Natural killer cell treated with Interleukin-12 subunit alpha and Interleukin-12 subunit beta and Interleukin-15 and Interleukin-18, amount 100 ng/mL, for 72 hours (primary cell): ENCODE measurements around the gene ITGAE. TPM values are rescaled to one million over a fixed set of nuclear protein-coding genes. Genes with fewer than 3 reads are reported as not detected.

Source experiments
- ATAC-seq, 2 donors: fragments of 150-1000 bp; cut with Tn5 transposase in 1 of 2; sonication (Bioruptor Pico), chemical (Tn5 transposase) in 1 of 2; 2 replicates each; pipeline ENCODE4 v1.10.0; 2021
- DNase-seq: peaks from one replicate; pipeline ENCODE4 v3.0.0; 2022; ENCODE audit warnings: low spot score
- H3K27ac Mint-ChIP-seq, 2 donors: 1 replicate in 1 of 2; 2 replicates in 1 of 2; pipeline ENCODE4 v1.8.0; 2022; ENCODE audit warnings: mixed read lengths in 2 of 2, mild to moderate bottlenecking in 1 of 2, moderate library complexity in 1 of 2
- H3K27me3 Mint-ChIP-seq, 2 donors: 1 replicate in 1 of 2; 2 replicates in 1 of 2; pipeline ENCODE4 v1.8.0; 2022; ENCODE audit warnings: mixed read lengths in 2 of 2
- H3K36me3 Mint-ChIP-seq: one replicate; pipeline ENCODE4 v1.8.0; 2022; ENCODE audit warnings: mixed read lengths
- H3K4me1 Mint-ChIP-seq, 2 donors: 1 replicate in 1 of 2; 2 replicates in 1 of 2; pipeline ENCODE4 v1.8.0; 2022; ENCODE audit warnings: low read depth in 2 of 2, mixed read lengths in 2 of 2, mild to moderate bottlenecking in 1 of 2
- H3K4me3 Mint-ChIP-seq: one replicate; pipeline ENCODE4 v1.8.0; 2022; ENCODE audit warnings: mixed read lengths
- H3K9me3 Mint-ChIP-seq: 2 replicates; pipeline ENCODE4 v1.8.0; 2022; ENCODE audit warnings: mixed read lengths
- total RNA-seq, 2 donors: library from RNA; stranded (reverse); gene quantifications; one replicate each; pipeline ENCODE4 v1.2.3, GENCODE V29; 2022

Gene ITGAE
- total RNA-seq, 2 donors from 2014 or later = 73.9 to 97.8 TPM

DNA sequence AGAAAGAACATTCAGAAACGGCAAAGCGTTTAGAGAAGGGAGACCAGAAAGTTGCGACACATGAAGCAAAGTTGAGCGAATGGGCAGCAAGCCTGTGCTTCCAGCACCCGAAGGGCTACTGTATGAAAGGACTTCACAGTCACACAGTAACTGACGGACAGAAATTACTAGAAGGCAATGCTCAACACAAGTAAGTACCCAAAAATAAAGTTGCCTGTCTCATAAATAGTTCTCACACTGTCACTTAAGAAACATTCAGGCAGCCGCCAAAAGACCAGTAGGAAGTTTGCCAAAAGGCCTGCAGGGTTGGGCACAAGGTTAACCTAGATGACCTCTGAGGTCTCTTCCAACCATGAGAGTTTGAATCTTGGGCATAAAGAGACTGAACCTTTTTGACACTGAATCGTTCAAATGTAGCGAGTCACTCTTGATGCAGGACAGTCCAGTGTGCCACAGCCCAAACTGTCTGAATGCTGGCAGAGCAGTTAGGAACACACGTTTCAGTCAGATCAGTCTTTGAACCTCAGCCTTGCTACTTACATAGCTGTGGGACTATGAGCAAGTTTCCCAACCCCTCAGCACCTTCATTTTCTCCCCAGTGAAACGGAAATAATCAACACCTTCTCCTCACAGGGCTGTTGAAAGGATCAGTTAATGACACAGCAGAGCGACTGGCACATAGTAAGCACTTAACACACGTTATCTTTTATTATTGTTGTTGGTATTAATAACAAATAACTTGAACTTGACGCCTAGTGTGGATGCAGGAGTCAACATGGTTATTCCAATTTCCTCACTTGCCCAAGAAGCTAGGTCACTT, 34.6 kb upstream of the ITGAE start:
- Mint-ChIP-seq H3K9me3 (no peaks in the 10 kb centered on the region), H3K27me3 (no peaks in the 10 kb centered on the region), H3K27ac (no peak overlapping the region), H3K36me3 (peaks cover 31% of the 10 kb centered on the region), H3K4me1 (peaks cover 18 to 22% of the 10 kb centered on the region in 2 donors), H3K4me3 (no peak overlapping the region)
- ATAC-seq = no peak
- no peak for DNase-seq

DNA sequence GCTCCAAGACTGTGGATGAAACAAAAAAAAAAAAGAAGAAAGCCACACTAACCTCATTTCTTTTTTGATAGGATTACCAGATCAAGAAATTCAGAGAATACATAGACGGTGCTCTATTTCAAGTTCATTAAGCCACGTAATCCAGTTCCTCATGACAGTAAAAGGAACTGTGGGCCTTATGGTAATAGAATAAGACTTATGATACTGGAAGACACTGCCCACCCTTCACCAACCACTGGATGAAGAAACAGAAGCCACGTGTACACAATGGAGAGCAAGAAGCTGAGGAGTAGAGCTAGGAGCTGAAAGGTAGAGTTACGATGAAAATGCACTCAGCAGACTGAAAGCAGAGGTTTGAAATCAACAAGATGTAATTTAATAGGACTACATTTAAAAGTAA, 33.8 kb upstream of the ITGAE start:
- ATAC-seq (no peak), DNase-seq (no peak)
- Mint-ChIP-seq H3K9me3 (no peaks in the 10 kb centered on the region), H3K4me1 (peaks cover 16 to 18% of the 10 kb centered on the region in 2 donors), H3K27me3 (no peaks in the 10 kb centered on the region), H3K4me3 (no peak overlapping the region), H3K27ac (no peak overlapping the region), H3K36me3 (peaks cover 24% of the 10 kb centered on the region)

DNA sequence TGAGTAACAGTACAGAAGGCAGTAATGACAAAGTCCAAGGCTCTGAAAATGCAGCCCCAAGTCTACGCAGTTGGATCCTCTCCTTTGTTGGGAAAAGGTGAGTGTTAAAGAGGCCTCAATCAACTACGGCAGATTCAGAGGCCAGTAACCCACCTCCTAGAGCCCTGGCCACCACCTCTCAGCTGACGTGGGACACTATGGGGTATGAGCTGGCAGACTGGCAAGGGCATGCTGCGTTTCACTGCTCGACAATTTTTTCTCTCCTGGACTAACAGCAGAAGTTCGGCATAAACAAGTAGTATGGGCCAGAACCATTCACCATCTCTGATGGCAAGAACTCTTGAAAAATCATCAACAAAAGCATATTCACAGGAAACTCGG, 27.9 kb upstream of the ITGAE start:
- Mint-ChIP-seq H3K4me3 (no peak overlapping the region), H3K9me3 (no peaks in the 10 kb centered on the region), H3K27me3 (no peaks in the 10 kb centered on the region), H3K27ac (peak overlapping the region in 1 of 2 donors; percentile 21), H3K4me1 (peaks cover 10 to 19% of the 10 kb centered on the region in 2 donors), H3K36me3 (peaks cover 31% of the 10 kb centered on the region)
- ATAC-seq = no peak
- no peak for DNase-seq

DNA sequence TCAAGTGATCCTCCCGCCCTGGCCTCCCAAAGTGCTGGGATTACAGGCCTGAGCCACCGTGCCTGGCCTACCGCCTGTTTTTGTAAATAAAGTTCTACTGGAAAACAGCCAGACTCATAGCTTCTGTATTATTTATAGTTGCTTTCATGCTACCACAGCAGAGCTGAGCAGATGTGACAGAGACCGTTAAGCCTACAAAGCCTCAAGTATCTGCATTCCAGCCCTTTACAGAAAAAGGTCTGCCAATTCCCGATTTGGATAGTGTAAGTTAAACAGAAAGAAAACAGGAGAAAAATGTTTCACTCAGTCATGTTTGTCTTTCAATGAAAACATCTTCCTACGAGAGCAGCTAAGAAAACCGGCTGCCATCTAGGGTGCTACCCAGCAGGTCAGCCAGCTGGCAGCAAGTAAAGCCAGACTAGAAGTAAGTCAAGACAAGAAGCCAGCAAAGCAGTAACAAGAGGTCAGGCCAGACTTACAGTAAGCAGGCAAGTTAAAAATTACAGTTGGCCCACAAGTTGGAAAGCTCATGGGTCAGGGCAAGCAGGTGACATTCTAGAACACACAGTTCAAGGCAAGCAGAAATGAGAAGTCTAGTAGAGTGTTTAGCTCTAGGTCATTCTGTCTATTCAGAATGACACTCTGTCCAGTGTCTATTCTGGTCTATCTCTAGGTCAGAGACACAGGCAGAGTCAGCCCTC, 27.3 kb upstream of the ITGAE start:
- peaks cover 8 to 17% of the 10 kb centered on the region in 2 donors for H3K4me1 Mint-ChIP-seq
- no peaks in the 10 kb centered on the region for H3K9me3 Mint-ChIP-seq
- H3K27ac Mint-ChIP-seq = peak overlapping the region in 1 of 2 donors; percentile 13
- H3K27me3 Mint-ChIP-seq = no peaks in the 10 kb centered on the region
- H3K36me3 Mint-ChIP-seq = peaks cover 31% of the 10 kb centered on the region
- DNase-seq (no peak), ATAC-seq (no peak)
- H3K4me3 Mint-ChIP-seq = no peak overlapping the region

DNA sequence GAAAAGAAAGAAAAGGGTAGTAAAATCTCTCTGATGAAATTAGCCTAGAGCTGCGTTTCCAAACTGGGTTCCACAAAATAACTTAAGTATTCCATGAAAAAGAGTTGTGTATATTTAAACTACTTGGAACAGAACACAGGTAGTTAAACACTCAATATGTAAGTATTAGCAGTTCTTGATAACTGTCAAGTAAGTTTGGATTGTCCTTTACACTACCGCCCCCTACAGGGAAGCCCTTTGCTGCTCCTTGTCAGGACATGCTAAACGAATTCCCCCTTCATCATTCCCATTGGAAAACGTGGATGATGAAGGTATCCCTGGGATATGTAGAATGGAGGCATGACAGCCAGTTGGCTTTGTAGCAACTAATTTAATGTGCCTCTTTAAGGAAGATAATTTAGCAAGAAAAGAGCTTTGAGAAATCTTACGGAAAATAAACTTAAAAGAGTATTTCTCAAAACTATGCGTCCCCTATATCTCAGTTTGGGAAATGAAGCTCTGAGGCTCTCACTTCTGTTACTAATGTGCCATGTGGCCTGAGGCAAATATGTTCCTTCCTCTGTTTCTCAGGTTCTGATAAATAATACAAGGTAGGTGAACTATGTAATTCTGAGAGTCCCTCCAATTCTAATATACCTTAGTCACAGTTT, 26.3 kb upstream of the ITGAE start:
- peaks cover 8 to 17% of the 10 kb centered on the region in 2 donors for H3K4me1 Mint-ChIP-seq
- H3K36me3 Mint-ChIP-seq = peaks cover 31% of the 10 kb centered on the region
- peak in 1 of 2 donors; percentile 61 for ATAC-seq
- peak overlapping the region in 1 of 2 donors; percentile 27 for H3K27ac Mint-ChIP-seq
- peak; percentile 72 for DNase-seq
- no peak overlapping the region for H3K4me3 Mint-ChIP-seq
- H3K27me3 Mint-ChIP-seq = no peaks in the 10 kb centered on the region
- H3K9me3 Mint-ChIP-seq = no peaks in the 10 kb centered on the region

DNA sequence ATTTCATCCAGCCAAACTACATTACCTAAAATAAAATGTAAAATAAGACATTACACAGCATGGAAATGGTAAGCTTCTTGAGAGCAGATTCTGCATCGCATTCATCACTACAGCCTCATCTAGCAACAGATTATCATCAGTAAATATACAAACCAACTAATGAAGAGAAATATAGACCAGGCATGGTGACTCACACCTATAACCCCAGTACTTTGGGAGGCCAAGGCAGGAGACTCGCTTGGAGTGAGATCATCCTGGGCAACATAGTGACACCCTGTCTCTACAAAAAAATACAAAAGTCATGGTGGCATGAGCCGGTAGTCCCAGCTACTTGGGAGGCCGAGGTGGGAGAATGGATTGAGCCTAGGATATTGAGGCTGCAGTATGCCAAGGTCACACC, 25.2 kb upstream of the ITGAE start:
- H3K4me3 Mint-ChIP-seq = no peak overlapping the region
- peak overlapping the region in 1 of 2 donors; percentile 32 for H3K27ac Mint-ChIP-seq
- peaks cover 35% of the 10 kb centered on the region for H3K36me3 Mint-ChIP-seq
- ATAC-seq (no peak), DNase-seq (no peak)
- H3K9me3 Mint-ChIP-seq = no peaks in the 10 kb centered on the region
- peaks cover 8 to 17% of the 10 kb centered on the region in 2 donors for H3K4me1 Mint-ChIP-seq
- H3K27me3 Mint-ChIP-seq = no peaks in the 10 kb centered on the region

DNA sequence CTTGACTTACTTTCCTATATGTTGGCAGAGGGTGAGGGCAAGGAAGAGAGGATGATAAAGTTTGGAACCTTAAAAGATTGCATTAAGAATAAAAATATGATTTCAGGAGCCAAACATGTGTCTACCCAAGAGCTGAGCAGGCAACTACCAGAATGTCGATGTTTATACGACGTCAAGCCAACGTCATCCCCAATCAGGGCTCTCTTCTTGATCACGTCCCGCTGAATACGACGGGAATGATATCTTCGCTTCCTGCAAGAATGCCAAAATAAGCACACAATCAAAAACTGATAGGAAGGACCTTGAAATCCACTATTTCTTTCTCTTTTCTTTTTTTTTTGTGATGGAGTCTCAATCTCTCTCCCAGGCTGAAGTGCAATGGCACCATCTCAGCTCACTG, 20.1 kb upstream of the ITGAE start:
- Mint-ChIP-seq H3K9me3 (no peaks in the 10 kb centered on the region), H3K36me3 (peaks cover 24% of the 10 kb centered on the region), H3K27me3 (no peaks in the 10 kb centered on the region), H3K4me1 (peaks cover 2 to 8% of the 10 kb centered on the region in 2 donors), H3K27ac (no peak overlapping the region), H3K4me3 (no peak overlapping the region)
- ATAC-seq = no peak
- DNase-seq = no peak

DNA sequence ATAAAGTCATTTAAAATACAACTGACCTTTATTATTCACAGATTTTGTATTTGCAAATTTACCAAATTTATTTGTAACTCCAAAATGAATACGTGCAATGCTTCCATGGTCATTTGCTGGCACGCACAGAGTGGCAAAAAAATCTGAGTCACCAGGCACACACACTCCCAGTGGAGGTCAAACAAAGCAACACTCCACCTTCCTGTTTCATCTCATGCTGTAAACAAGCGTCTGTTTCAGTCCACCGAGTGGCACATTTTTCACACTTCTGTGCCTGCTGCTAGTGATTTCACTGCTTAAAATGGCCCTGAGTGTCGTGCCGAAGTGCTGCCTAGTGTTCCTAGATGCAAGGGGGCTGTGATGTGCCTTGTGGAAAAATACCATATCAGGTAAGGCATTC, 17.8 kb upstream of the ITGAE start:
- peaks cover 2 to 4% of the 10 kb centered on the region in 2 donors for H3K4me1 Mint-ChIP-seq
- ATAC-seq (no peak), DNase-seq (no peak)
- H3K27ac Mint-ChIP-seq = no peak overlapping the region
- H3K36me3 Mint-ChIP-seq = peaks cover 30% of the 10 kb centered on the region
- H3K27me3 Mint-ChIP-seq = no peaks in the 10 kb centered on the region
- no peak overlapping the region for H3K4me3 Mint-ChIP-seq
- no peaks in the 10 kb centered on the region for H3K9me3 Mint-ChIP-seq

DNA sequence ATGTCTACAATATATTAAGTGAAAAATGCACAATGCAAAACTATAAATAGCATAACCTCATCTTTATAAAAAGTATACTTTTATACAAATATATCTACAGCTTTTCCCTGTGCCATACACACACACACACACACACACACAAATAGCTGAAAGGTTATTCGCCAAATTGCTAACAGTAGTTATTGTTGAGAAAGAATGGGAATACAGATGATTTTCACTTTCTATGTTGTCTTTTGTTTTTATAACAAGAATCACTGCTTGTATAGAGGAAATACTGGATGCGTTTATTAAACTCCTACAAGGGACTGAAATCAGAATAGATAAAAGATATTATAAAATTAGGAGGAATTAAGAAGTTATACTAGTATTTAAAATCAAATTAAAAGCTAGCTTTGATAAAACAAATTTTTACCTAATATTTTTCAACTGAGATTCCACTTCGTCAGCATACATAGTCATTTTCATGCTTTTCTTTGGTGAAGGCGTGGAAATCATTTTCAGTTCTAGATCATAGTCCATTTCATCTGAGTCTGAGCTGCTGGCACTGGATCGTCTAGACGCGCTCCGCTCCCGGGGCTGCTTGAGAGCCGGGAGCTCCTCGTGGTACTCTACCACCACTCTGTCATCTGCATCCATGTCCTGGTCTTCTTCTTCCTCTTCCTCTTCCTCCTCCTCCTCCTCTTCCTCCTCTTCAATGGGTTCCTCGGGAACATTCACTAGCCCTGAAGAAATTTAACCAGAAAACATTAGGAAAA, 17.0 kb upstream of the ITGAE start:
- no peaks in the 10 kb centered on the region for H3K27me3 Mint-ChIP-seq
- H3K4me3 Mint-ChIP-seq = no peak overlapping the region
- ATAC-seq (no peak), DNase-seq (no peak)
- H3K4me1 Mint-ChIP-seq = peaks cover 2 to 4% of the 10 kb centered on the region in 2 donors
- H3K27ac Mint-ChIP-seq = no peak overlapping the region
- peaks cover 27% of the 10 kb centered on the region for H3K36me3 Mint-ChIP-seq
- no peaks in the 10 kb centered on the region for H3K9me3 Mint-ChIP-seq

DNA sequence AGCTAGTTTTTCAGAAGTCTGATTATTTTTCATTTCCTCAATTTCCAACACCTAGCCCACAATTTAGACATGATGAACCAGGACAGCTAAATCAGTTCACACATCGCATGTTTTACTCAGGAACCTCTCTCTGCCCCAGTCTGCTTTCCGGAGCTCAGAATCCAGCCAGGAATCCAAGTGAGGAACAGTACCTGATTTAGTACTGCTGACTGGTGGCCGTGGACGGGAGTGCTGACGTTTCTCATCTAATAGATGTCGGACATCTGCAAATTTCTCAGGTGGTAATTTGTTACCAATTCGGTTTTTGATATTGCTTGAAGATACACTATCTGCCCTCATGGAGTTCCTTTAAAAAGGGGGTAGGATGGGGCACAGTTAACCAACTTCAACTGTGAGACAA, 14.9 kb upstream of the ITGAE start:
- Mint-ChIP-seq H3K27ac (no peak overlapping the region), H3K27me3 (no peaks in the 10 kb centered on the region), H3K4me1 (peaks cover 2 to 4% of the 10 kb centered on the region in 2 donors), H3K9me3 (no peaks in the 10 kb centered on the region), H3K36me3 (peaks cover 29% of the 10 kb centered on the region), H3K4me3 (no peak overlapping the region)
- DNase-seq (no peak), ATAC-seq (no peak)

DNA sequence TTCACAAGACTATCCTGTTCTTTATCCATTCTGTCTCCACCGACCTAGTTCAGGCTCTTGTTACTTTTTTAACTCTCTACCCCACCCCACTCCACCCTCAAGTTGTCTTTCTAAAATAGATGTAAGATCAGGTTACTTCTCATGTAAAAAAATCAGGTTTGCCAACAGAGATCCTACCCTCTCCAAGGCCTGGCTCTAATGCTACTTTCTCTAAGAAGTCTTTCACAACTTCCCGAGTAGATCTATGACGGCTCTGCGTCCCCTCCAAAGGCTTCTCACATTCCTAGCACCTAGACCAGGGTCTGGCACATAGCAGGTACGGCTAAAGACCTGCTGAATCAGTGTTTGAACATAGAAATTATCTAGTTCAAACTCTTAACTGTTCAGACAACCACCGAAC, 14.1 kb upstream of the ITGAE start:
- ATAC-seq (no peak), DNase-seq (no peak)
- Mint-ChIP-seq H3K27me3 (no peaks in the 10 kb centered on the region), H3K36me3 (peaks cover 29% of the 10 kb centered on the region), H3K27ac (no peak overlapping the region), H3K4me1 (peaks cover 2 to 4% of the 10 kb centered on the region in 2 donors), H3K9me3 (no peaks in the 10 kb centered on the region), H3K4me3 (no peak overlapping the region)

DNA sequence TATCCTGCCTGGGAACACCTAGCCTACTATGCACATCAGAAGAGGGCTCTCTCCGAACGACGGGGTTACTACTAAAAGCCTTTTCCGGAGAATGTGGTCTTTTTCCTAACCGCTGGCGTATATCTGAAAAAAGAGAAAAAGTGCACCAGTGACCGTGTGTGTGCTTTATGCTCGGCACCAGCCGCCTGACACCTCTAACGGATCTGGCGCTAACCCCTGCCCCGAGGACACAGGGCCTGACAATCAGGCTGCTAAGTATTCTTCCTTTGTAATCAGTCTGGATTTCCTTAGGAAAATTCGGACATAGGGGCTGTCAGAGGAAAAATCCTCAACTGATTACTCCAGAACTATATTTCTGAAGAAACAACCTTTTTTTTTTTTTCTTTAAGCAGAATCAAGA, 13.4 kb upstream of the ITGAE start:
- Mint-ChIP-seq H3K36me3 (peaks cover 34% of the 10 kb centered on the region), H3K4me3 (no peak overlapping the region)

DNA sequence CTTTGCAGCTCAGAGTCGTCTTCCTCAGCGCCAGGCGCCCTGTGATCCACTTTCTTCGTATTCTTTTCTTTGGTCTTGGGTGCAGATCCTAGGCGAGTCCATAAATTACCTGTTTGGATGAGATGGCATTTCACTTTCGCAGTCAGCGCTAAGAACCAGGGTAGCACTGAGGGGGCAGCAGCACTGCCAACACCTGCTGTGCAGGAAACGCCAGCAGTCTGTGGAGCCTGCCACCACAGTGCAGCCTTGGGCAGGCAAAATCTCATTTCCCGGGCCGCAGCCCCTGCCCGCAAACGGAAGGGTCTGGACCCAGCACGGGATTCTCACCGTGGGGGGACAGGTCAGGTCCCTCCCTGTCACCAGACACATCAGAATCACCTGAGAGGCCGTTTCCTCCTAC, 12.2 kb upstream of the ITGAE start:
- DNase-seq (no peak), ATAC-seq (no peak)
- Mint-ChIP-seq H3K4me3 (no peak overlapping the region), H3K27ac (no peak overlapping the region), H3K9me3 (no peaks in the 10 kb centered on the region), H3K36me3 (peaks cover 23% of the 10 kb centered on the region), H3K27me3 (no peaks in the 10 kb centered on the region), H3K4me1 (peaks cover 0 to 10% of the 10 kb centered on the region in 2 donors)

More for the DNA sequence above, 13.4 kb upstream of the ITGAE start:
- DNase-seq (no peak), ATAC-seq (no peak)
- H3K27me3 Mint-ChIP-seq = no peaks in the 10 kb centered on the region
- peaks cover 4 to 8% of the 10 kb centered on the region in 2 donors for H3K4me1 Mint-ChIP-seq
- H3K9me3 Mint-ChIP-seq = no peaks in the 10 kb centered on the region
- H3K27ac Mint-ChIP-seq = no peak overlapping the region
